ENCODE results near the gene STX8.

STX8 gene

GRCh38 chr17:9220398-9221146 lies 355.0 kb downstream of the STX8 start:
- no peaks in the 10 kb centered on the region for H3K4me1 Mint-ChIP-seq
- H3K9me3 Mint-ChIP-seq, result peaks cover 10% of the 10 kb centered on the region
- no peaks in the 10 kb centered on the region for H3K36me3 Mint-ChIP-seq
- no peak overlapping the region for H3K27ac Mint-ChIP-seq
- no peak overlapping the region for H3K4me3 Mint-ChIP-seq
- DNase-seq (ENCODE audit: low spot score in 2 of 2) (no peak), ATAC-seq (no peak)

GRCh38 chr17:9219631-9220397 lies 355.8 kb downstream of the STX8 start:
- ATAC-seq (no peak), DNase-seq (ENCODE audit: low spot score in 2 of 2) (no peak)
- Mint-ChIP-seq H3K9me3 (peaks cover 16% of the 10 kb centered on the region), H3K4me1 (no peaks in the 10 kb centered on the region), H3K27ac (no peak overlapping the region), H3K4me3 (no peak overlapping the region), H3K36me3 (no peaks in the 10 kb centered on the region)

GRCh38 chr17:9218911-9219310 lies 356.7 kb downstream of the STX8 start:
- no peaks in the 10 kb centered on the region for H3K4me1 Mint-ChIP-seq
- H3K4me3 Mint-ChIP-seq, result no peak overlapping the region
- ATAC-seq (no peak), DNase-seq (ENCODE audit: low spot score in 2 of 2) (no peak)
- no peak overlapping the region for H3K27ac Mint-ChIP-seq
- H3K9me3 Mint-ChIP-seq, result peaks cover 16% of the 10 kb centered on the region
- H3K36me3 Mint-ChIP-seq, result no peaks in the 10 kb centered on the region

- Mint-ChIP-seq H3K4me3 (no peak overlapping the region), H3K9me3 (peaks cover 16% of the 10 kb centered on the region), H3K27ac (no peak overlapping the region), H3K36me3 (no peaks in the 10 kb centered on the region), H3K4me1 (no peaks in the 10 kb centered on the region)
- ATAC-seq, result no peak
- DNase-seq (ENCODE audit: low spot score in 2 of 2), result no peak
Measured at GRCh38 chr17:9218064-9218635, 357.5 kb downstream of the STX8 start.

GRCh38 chr17:9217151-9218056 lies 358.2 kb downstream of the STX8 start:
- H3K27ac Mint-ChIP-seq, result no peak overlapping the region

GRCh38 chr17:9215465-9215864 lies 360.2 kb downstream of the STX8 start:
- Mint-ChIP-seq H3K9me3 (peaks cover 16% of the 10 kb centered on the region), H3K4me1 (no peaks in the 10 kb centered on the region), H3K27ac (no peak overlapping the region), H3K36me3 (no peaks in the 10 kb centered on the region), H3K4me3 (no peak overlapping the region)
- ATAC-seq (no peak), DNase-seq (ENCODE audit: low spot score in 2 of 2) (no peak)

More at GRCh38 chr17:9217151-9218056, 358.2 kb downstream of the STX8 start:
- DNase-seq (ENCODE audit: low spot score in 2 of 2), result no peak
- no peak for ATAC-seq
- no peaks in the 10 kb centered on the region for H3K36me3 Mint-ChIP-seq
- no peak overlapping the region for H3K4me3 Mint-ChIP-seq
- peaks cover 16% of the 10 kb centered on the region for H3K9me3 Mint-ChIP-seq
- no peaks in the 10 kb centered on the region for H3K4me1 Mint-ChIP-seq

- H3K36me3 Mint-ChIP-seq, result no peaks in the 10 kb centered on the region
- DNase-seq (ENCODE audit: low spot score in 2 of 2) (no peak), ATAC-seq (no peak)
- H3K27ac Mint-ChIP-seq, result no peak overlapping the region
- H3K4me3 Mint-ChIP-seq, result no peak overlapping the region
- H3K4me1 Mint-ChIP-seq, result no peaks in the 10 kb centered on the region
- peaks cover 16% of the 10 kb centered on the region for H3K9me3 Mint-ChIP-seq
Measured at GRCh38 chr17:9213303-9213640, 362.3 kb downstream of the STX8 start.

GRCh38 chr17:9212376-9213302 lies 363.0 kb downstream of the STX8 start:
- ATAC-seq (peak; percentile 21), DNase-seq (ENCODE audit: low spot score in 2 of 2) (no peak)
- Mint-ChIP-seq H3K36me3 (no peaks in the 10 kb centered on the region), H3K9me3 (peaks cover 16% of the 10 kb centered on the region), H3K4me1 (no peaks in the 10 kb centered on the region), H3K27ac (no peak overlapping the region), H3K4me3 (no peak overlapping the region)

GRCh38 chr17:9211133-9211765 lies 364.4 kb downstream of the STX8 start:
- DNase-seq (ENCODE audit: low spot score in 2 of 2) (no peak), ATAC-seq (no peak)
- Mint-ChIP-seq H3K27ac (no peak overlapping the region), H3K9me3 (peaks cover 11% of the 10 kb centered on the region), H3K4me1 (no peaks in the 10 kb centered on the region), H3K36me3 (no peaks in the 10 kb centered on the region), H3K4me3 (no peak overlapping the region)

- Mint-ChIP-seq H3K4me3 (no peak overlapping the region), H3K4me1 (no peaks in the 10 kb centered on the region), H3K9me3 (no peaks in the 10 kb centered on the region), H3K36me3 (no peaks in the 10 kb centered on the region), H3K27ac (no peak overlapping the region)
- ATAC-seq (no peak), DNase-seq (ENCODE audit: low spot score in 2 of 2) (no peak)
Measured at GRCh38 chr17:9209781-9210370, 365.7 kb downstream of the STX8 start.

GRCh38 chr17:9209347-9209746 lies 366.3 kb downstream of the STX8 start:
- H3K9me3 Mint-ChIP-seq, result no peaks in the 10 kb centered on the region
- no peaks in the 10 kb centered on the region for H3K36me3 Mint-ChIP-seq
- no peak overlapping the region for H3K4me3 Mint-ChIP-seq
- DNase-seq (ENCODE audit: low spot score in 2 of 2) (no peak), ATAC-seq (no peak)
- H3K4me1 Mint-ChIP-seq, result no peaks in the 10 kb centered on the region
- H3K27ac Mint-ChIP-seq, result no peak overlapping the region

GRCh38 chr17:9208381-9209105 lies 367.1 kb downstream of the STX8 start:
- no peak overlapping the region for H3K4me3 Mint-ChIP-seq
- no peaks in the 10 kb centered on the region for H3K4me1 Mint-ChIP-seq
- H3K9me3 Mint-ChIP-seq, result no peaks in the 10 kb centered on the region
- no peaks in the 10 kb centered on the region for H3K36me3 Mint-ChIP-seq
- ATAC-seq (no peak), DNase-seq (ENCODE audit: low spot score in 2 of 2) (no peak)
- no peak overlapping the region for H3K27ac Mint-ChIP-seq

GRCh38 chr17:9206741-9207332 lies 368.8 kb downstream of the STX8 start:
- no peak for DNase-seq (ENCODE audit: low spot score in 2 of 2)
- Mint-ChIP-seq H3K9me3 (no peaks in the 10 kb centered on the region), H3K4me1 (peaks cover 6% of the 10 kb centered on the region), H3K27ac (no peak overlapping the region), H3K4me3 (no peak overlapping the region), H3K36me3 (no peaks in the 10 kb centered on the region)
- no peak for ATAC-seq

Measured in stimulated activated effector memory CD8-positive, alpha-beta T cell treated with anti-CD3 and anti-CD28 coated beads, Interleukin-12 subunit alpha, Interleukin-12 subunit beta, amount 100 ng/mL, for 72 hours (primary cell).